Left ventricle myocardium inferior (tissue), 1 donor: Measurements from ENCODE around the gene IRF4. TPM values are rescaled to one million over a fixed set of nuclear protein-coding genes. Genes with fewer than 3 reads are reported as not detected.

Source experiments
- DNase-seq: peaks from one replicate; pipeline ENCODE4 v3.0.0-alpha.2; 2020
- H3K27ac ChIP-seq: fragments of 200-600 bp; replicated peaks from 2 replicates; pipeline ENCODE4 v1.8.0; 2021
- H3K27me3 ChIP-seq: fragments of 200-600 bp; 2 replicates; pipeline ENCODE4 v1.8.0; 2021; ENCODE audit warnings: low read depth
- H3K36me3 ChIP-seq: fragments of 200-600 bp; 2 replicates; pipeline ENCODE4 v1.8.0; 2021
- H3K4me1 ChIP-seq: fragments of 200-600 bp; 2 replicates; pipeline ENCODE4 v1.8.0; 2021
- H3K4me3 ChIP-seq: fragments of 200-600 bp; 2 replicates; pipeline ENCODE4 v1.8.0; 2021; ENCODE audit warnings: mild to moderate bottlenecking, moderate library complexity
- H3K9me3 ChIP-seq: fragments of 200-600 bp; replicated peaks from 2 replicates; pipeline ENCODE4 v1.8.0; 2021
- CTCF ChIP-seq: fragments of 200-600 bp; IDR thresholded peaks from 2 replicates; pipeline ENCODE4 v1.8.0; 2021; ENCODE audit warnings: antibody characterized with exemption, mild to moderate bottlenecking, borderline replicate concordance
- intact Hi-C: fragments of 100-400 bp; cut with micrococcal nuclease; formaldehyde crosslinking; loops from one replicate; pipeline ENCODE4 v1.11.0; 2022
- total RNA-seq: library from RNA; stranded (reverse); fragmentation: NEBNext Ultra II Directional; extraction: Animal tissue kit (Norgen Biotek cat#: 25700); gene quantifications from one replicate; pipeline ENCODE4 v1.2.1, GENCODE V29; 2021
- donor health status: DM: no; HTN: yes; CAD: no; lungs with severe emphysema.

IRF4 gene
- total RNA-seq, 1 donor from 2014 or later, result 0.22 TPM

DNA sequence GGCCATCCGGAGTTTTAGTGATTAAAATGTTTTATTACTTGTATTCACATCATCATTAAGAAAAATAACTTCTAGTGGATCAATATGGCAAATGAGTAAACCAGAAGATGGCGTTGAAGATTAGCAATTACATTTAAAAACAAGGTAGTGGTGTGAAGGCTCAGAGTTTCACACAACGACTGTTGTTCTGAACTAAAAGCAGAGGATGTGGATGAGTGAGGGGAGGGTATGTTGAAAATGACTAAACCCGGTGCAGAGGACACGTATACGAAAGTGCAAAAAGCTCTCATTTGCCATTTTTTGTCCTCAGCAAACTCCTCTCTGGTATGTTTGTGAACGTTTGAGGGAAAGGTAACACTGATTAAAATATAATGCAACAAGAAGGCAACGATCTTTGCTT is 1.9 kb upstream of the IRF4 start:
- Histone ChIP-seq H3K27ac (no peak overlapping the region), H3K4me1 (peaks cover 32% of the 10 kb centered on the region), H3K36me3 (no peaks in the 10 kb centered on the region), H3K9me3 (no peaks in the 10 kb centered on the region), H3K4me3 (no peak overlapping the region), H3K27me3 (peaks cover 100% of the 10 kb centered on the region)
- no peak for TF ChIP-seq CTCF
- DNase-seq, result no peak
- intact Hi-C loops, result no loop called here

- H3K27ac ChIP-seq, result no peak overlapping the region
- DNase-seq, result no peak
- no peaks in the 10 kb centered on the region for H3K36me3 ChIP-seq
- intact Hi-C loops, result no loop called here
- no peaks in the 10 kb centered on the region for H3K9me3 ChIP-seq
- peaks cover 100% of the 10 kb centered on the region for H3K27me3 ChIP-seq
- peak overlapping the region; percentile 58 for H3K4me3 ChIP-seq
- peaks cover 32% of the 10 kb centered on the region for H3K4me1 ChIP-seq
- TF ChIP-seq CTCF, result no peak
These were observed 516 bp upstream of the IRF4 start for GRCh38 chr6:390914-391558.

- no peaks in the 10 kb centered on the region for H3K36me3 ChIP-seq
- intact Hi-C loops, result no loop called here
- peak overlapping the region; percentile 58 for H3K4me3 ChIP-seq
- H3K27me3 ChIP-seq, result peaks cover 95% of the 10 kb centered on the region
- DNase-seq, result no peak
- H3K4me1 ChIP-seq, result peaks cover 32% of the 10 kb centered on the region
- no peak overlapping the region for H3K27ac ChIP-seq
- no peaks in the 10 kb centered on the region for H3K9me3 ChIP-seq
- no peak for TF ChIP-seq CTCF
These were observed 1.2 kb downstream of the IRF4 start for GRCh38 chr6:392441-393390.

DNA sequence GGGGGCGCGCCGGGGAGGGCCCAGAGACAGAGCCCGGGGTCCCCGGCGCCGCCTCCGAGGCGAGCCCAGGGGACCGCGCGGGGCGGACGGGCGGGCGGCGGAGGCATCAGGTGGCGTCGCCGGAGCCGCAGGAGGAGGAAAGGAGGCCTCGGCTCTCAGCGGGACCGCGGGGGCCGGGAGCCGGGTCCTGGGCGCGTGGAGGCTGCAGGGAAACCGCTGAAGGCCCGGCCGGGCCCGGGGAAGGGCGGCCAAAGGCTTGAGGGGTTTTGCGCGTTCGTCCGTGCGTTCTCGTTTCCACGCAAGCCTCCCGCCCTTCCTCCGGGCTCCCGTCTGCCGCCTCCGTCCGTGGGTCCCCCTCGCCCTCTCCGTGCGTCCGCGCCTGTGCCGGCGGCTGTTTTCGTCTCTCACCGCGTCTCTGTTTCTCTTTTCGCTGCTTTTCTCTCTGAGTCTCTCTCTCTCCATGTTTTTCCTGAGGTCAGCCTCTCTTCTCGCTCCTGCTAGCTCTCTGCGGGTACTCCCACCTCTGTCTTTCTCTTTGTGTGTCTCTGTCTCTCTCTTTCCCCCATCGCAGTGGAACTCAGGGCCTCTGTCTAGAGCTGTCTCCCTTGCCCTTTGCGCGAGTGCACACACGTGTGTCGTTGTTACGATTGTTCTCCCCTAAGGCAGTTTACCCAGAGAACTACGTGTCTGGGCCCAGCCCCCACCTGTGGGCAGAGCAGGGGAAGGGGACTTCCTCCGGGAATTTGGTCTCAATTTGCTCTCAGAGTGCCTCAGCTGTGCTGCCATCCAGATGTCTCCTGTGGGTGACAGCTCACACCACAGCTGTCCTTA is 2.1 kb downstream of the IRF4 start:
- Histone ChIP-seq H3K27me3 (peaks cover 95% of the 10 kb centered on the region), H3K27ac (no peak overlapping the region), H3K9me3 (no peaks in the 10 kb centered on the region), H3K4me1 (peaks cover 32% of the 10 kb centered on the region), H3K36me3 (no peaks in the 10 kb centered on the region), H3K4me3 (peak overlapping the region; percentile 58)
- no peak for DNase-seq
- intact Hi-C loops, result no loop called here
- TF ChIP-seq CTCF, result no peak

GRCh38 chr6:394641-395289 is 3.2 kb downstream of the IRF4 start:
- Histone ChIP-seq H3K36me3 (no peaks in the 10 kb centered on the region), H3K27ac (no peak overlapping the region), H3K27me3 (peaks cover 90% of the 10 kb centered on the region), H3K4me3 (no peak overlapping the region), H3K9me3 (no peaks in the 10 kb centered on the region), H3K4me1 (peaks cover 34% of the 10 kb centered on the region)
- TF ChIP-seq CTCF, result no peak
- DNase-seq, result no peak
- intact Hi-C loops, result no loop called here
